HPDE6-E6E7 (cell line): ENCODE measurements around the gene SHCBP1.
"Not testable (repeated sequence)": the region's sequence is repeated elsewhere in the genome, so short reads cannot be mapped to it uniquely, and the experiment has no call there.

ENCODE experiments used
- DNase-seq: peaks from one replicate; pipeline ENCODE4 v3.0.0; 2011; ENCODE audit warnings: missing footprints; ENCODE audit errors: extremely low spot score

The SHCBP1 gene

GRCh38 chr16:46618516-46618915 is 2.7 kb downstream of the SHCBP1 start:
- no peak for DNase-seq

DNA sequence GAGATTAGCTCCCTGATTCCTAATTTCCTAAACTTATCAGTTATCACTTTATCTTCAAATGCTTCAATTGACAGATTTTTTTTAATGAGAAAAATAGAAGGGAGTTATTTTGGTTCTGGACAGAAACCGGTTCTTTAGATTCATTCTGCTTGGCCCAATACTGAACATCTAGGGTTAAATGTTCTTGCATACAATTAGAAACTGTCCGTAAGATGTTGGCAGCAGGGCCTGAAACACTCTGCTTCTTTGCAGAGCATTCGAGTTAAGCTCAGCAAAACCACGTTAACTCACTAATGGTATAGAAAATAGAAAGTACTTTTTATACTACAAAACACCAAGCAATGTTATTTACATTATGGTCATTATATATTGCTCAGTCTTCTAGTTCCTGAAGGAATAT is 7.2 kb downstream of the SHCBP1 start:
- no peak for DNase-seq

GRCh38 chr16:46613352-46613751 is 7.8 kb downstream of the SHCBP1 start:
- no peak for DNase-seq

DNA sequence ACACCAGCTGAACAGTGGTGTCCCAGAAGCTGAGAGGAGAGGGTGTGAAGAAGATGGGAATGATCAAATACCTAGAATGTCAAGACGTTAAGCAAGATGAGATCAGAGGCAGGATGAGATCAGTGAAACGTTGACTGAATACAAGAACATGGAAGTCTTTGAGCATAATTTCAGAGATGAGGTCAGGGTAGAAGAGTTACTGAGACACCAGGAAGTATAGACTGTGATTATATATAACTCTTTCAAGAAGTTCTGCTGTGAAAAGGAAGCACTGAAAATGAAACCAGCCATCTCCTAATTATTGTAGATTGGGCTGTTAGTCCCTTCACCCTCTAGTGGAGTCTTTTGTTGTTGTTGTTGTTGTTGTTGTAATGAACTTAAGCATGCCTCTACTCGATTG is 9.1 kb downstream of the SHCBP1 start:
- no peak for DNase-seq

GRCh38 chr16:46607529-46607928 is 13.7 kb downstream of the SHCBP1 start:
- DNase-seq = no peak

DNA sequence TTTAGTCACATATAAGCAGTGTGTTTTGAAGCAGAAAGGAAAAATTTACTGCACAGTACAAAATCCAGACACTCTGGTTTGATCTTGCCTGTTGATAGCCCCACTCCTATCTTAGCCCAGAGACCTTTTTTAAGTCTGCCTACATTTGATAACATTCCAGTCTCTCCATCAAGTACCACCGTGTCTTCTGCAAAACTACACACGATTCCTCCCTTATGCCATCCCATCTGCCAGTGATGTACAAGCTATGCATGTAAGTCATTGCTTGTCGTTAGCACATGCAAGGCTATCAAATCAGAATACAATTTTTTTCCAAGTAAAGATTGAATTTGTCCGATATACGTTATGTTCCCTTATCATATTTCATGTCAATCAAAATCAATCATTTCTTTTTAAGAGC is 14.9 kb downstream of the SHCBP1 start:
- DNase-seq = no peak

DNA sequence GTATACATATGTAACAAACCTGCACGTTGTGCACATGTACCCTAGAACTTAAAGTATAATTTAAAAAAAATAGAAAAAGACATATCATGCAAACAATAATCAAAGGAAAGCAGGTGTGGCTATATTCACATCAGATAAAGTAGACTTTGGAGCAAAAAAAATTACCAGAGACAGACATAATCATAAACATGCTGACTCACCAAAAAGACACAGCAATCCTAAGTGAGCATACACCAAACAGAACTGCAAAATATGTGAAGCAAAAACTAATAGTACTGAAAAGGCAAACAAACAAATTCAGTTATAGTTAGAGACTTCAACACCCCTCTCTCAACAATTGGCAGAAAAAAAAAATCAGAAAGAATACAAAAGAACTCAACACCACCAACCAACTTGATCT is 29.9 kb downstream of the SHCBP1 start:
- no peak for DNase-seq

DNA sequence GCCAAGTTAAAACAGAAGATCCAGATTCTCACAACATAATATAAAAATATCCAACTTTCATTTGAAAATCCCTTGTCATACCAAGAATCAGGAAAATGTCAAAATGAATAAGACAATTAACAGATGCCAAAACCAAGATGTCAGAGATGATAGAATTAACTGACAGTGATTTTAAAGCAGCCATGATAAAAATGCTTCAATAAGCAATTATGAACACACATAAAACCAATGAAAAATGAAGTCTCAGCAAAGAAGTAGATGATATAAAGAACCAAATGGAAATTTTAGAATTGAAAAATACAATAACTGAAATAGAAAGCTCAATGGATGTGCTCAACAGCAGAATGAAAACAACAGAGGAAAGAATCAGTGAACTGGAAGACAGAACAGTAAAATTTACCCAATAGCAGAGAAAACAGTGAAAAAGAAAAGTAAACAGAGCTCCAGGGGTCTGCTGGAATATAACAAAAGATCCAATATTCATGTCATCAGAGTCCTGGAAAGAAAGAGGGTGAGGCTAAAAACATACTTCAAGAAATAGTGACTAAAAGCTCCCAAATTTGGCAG is 35.1 kb downstream of the SHCBP1 start:
- DNase-seq = no peak

DNA sequence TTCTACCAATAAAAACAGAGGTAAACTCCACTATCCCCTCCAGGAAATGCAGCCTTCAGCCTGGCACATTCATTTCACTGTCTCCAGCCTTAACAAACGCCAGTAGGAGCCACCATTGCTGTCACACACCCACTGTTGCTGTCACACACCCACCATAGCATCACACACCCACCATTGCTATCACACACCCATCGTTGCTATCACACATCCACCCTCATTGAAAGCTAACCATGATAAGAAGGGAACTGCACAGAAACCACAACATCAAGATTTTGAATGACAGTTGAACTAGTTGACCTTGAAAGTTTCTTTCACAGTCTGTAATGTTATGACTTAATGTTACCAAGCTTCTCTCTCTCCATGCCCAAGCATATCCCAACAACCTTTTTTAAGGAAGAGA is 38.1 kb downstream of the SHCBP1 start:
- no peak for DNase-seq

DNA sequence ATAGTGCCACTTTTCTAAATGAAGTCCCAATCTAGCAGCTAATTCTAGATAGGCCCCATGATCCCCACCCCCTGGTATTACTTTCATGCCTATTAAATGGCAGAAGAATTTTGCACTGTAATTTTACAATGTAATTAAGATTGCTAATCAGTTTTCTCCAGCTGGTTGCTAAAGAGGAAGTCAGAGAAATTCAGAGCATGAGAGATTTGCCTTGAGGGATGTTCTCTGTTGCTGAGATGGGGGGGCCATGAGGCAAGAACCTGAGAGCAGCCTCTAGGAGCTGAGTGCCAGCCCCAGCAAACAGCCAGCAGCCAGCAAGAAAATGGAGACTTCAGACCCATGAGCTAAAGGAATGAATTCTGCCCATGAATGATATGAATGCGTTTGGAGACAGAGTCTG is 38.9 kb downstream of the SHCBP1 start:
- no peak for DNase-seq

DNA sequence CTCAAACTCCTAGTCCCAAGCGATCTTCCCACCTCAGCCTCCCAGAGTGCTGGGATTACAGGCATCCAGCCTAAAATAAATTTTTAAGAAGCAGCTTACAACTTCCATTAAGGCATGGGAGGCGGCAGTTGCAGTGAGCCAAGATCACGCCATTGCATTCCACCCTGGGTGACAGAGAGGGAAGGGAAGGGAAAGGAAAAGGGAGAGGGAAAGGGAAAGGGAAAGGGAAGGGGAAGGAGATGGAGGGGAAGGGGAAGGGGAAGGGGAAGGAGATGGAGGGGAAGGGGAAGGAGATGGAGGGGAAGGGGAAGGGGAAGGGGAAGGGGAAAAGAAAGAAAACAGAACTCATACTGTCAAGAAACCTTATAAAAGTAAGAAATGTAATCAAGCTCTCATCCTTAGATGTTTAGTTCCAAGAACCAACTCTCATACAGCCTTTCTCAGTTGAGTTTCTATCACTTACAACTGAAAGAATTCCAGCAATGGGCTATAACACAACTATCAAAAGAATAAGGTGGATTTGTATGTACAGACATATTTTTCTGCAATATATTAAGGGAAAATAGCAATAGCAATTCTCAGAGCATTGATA is 43.1 kb downstream of the SHCBP1 start:
- no peak for DNase-seq

DNA sequence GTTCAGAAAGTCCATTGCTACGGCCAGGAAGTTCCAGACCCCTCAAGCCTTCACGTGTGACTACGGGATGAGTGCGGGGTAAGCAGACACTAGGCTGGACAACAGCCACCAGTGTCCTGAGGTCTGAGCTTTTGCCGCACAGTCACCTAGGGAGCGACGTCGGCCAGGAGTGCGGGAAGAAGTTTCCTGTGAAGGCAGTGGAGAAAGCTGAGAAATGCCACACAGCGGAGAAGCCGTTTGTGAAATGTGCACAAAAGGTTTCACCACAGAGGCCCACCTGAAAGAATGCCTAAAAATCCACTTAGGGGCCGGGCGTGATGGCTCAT is 47.4 kb downstream of the SHCBP1 start:
- DNase-seq = no peak

GRCh38 chr16:46573008-46573833 is 48.0 kb downstream of the SHCBP1 start:
- DNase-seq = peak; percentile 58

DNA sequence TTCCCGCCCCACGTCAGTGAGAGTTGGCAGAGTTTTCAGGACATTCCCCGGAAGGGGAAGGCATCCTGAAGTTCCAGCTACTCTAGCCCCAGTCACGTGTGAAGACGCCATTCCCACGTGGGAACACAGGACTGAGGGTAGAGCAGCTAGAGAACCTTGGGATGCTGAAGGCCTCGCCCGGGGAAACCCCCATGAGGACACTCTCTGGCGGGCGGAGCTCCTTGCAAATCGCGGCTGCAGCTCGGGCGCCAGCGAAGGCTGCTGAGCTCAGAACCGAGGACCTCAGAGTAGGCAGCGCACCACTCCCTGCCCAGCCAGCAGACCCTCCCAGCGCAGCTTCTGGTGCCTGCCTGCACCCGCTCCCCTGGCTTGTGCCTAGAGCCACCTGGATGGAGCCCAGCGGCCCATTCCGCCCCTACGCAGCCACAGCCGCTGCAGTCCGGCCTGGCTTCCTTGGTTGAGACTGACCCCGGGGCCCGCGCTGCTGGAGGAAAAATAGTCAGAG is 51.9 kb downstream of the SHCBP1 start:
- no peak for DNase-seq

- no peak for DNase-seq
Observed at GRCh38 chr16:46568472-46569230, 52.5 kb downstream of the SHCBP1 start.

DNA sequence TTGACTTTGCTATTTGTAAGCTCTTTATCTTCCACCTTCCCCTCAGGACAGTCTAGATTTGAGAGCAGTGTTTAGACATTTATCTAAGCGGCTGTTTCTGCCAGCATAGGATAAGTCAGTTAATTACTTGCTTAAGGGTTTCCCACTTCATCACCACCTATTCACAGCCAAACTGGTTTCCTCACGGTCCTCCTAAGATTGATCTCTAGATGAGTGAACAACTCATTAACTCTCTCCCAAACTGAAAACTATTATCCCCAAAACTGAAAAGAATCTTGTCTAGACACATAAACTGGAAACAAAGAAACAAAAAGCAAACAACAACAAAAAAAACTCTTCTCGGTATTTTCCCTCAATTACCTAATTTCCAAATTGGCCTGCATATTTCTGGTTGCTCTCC is 58.2 kb downstream of the SHCBP1 start:
- DNase-seq = no peak

DNA sequence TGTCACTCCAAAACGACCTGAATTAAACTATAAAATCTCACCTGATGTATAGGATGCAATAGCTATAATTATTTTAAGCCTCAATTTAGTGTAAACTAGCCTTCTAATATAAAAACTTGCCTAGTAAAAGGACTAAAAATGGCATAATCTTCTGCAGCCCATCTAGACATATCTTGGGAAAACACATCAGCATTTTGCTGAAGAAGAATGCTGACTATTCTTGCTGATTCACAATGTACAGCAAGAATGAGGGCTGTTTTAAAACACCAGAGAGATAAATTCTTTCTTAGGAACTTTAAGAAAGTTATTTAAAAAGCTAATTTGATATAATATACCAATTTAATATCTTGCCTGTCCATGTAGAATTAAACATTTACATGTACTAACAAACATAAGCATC is 63.2 kb downstream of the SHCBP1 start:
- DNase-seq = no peak

DNA sequence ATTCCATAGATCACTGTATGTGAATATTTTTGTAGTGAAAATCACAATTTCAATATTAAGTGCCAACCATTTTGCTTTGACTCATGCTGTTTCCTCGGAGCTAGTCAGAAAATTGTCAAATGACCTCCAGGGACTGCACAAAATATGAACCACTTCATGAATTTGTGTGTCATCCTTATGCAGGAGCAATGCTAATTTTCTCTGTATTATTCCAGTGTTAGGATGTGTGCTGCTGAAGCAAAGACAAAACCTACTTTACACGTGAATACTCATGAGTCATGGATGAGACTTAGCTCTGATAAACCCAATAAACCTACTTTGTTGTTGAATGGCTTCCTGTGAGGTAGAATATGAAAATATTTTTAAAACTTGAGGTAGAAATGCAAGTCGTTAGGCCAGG is 65.2 kb downstream of the SHCBP1 start:
- no peak for DNase-seq

GRCh38 chr16:46554435-46554834 is 66.7 kb downstream of the SHCBP1 start:
- not testable (repeated sequence) for DNase-seq

DNA sequence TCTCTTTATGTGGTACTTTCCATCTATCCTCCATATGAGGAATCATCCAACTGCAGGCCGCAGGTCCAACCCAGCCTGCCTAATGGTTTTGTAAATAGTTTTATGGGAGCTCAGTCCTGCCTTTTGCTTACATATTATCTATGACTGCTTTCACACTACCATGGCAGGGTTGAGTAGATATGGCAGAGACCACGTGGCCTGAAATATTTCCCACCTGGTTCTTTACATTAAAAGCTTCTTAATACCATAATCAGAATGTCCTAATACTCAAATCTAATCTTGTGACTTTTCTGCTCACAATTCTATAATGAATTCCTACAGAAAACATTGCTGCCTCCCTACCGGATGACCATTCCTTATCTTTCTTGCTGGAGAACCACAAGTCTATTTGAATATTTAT is 71.7 kb downstream of the SHCBP1 start:
- no peak for DNase-seq
